Nephron (organoid): ENCODE measurements around the gene CDC25B.

Experiments used
- H3K27ac Mint-ChIP-seq, 3 experiments: 2 replicates each; pipeline ENCODE4 v1.8.0; 2020; ENCODE audit warnings: mixed read lengths in 3 of 3, mild to moderate bottlenecking in 2 of 3, moderate library complexity in 1 of 3
- H3K27me3 Mint-ChIP-seq: 2 replicates; pipeline ENCODE4 v1.8.0; 2021; ENCODE audit warnings: low read depth, mild to moderate bottlenecking, moderate library complexity, mixed read lengths
- H3K36me3 Mint-ChIP-seq: 2 replicates; pipeline ENCODE4 v1.8.0; 2020; ENCODE audit warnings: low read depth, mixed read lengths
- H3K4me1 Mint-ChIP-seq: 2 replicates; pipeline ENCODE4 v1.8.0; 2020; ENCODE audit warnings: mixed read lengths
- H3K4me3 Mint-ChIP-seq, 3 experiments: 2 replicates each; pipeline ENCODE4 v1.8.0; 2020; ENCODE audit warnings: mild to moderate bottlenecking in 3 of 3, mixed read lengths in 3 of 3, moderate library complexity in 2 of 3
- H3K9me3 Mint-ChIP-seq: 2 replicates; pipeline ENCODE4 v1.8.0; 2020; ENCODE audit warnings: mixed read lengths
- TF ChIP-seq, protein P1 (sequence below), 3 experiments: fragments of 200-600 bp; sonication (generic); IDR thresholded peaks; one replicate each; pipeline ENCODE4 v1.5.0; 2021; ENCODE audit warnings: antibody characterized with exemption in 3 of 3; ENCODE audit not compliant: unreplicated experiment in 3 of 3

The CDC25B gene

DNA sequence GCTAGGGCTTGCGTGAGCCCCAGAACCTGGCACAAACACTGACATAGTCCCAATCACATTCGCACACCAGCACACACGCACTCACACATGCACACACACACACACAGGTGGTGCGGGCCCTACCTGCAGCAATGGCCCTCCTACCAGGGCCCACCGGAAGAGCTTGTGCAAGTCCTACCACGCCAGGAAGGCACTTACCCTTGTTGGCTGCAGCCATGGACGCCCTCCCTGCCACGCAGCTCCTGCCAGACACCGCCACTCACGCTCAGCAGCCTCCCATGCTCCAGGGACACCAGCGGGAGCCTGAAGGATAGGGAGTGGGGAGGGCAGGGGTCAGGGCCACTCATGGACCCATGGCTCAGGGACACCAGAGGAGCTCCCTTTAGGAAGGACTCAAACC lies 36.2 kb upstream of the CDC25B start:
- Mint-ChIP-seq H3K9me3 (no peaks in the 10 kb centered on the region), H3K4me1 (peaks cover 22% of the 10 kb centered on the region), H3K27me3 (no peaks in the 10 kb centered on the region), H3K36me3 (peaks cover 13% of the 10 kb centered on the region), H3K4me3 (no peak overlapping the region), H3K27ac (peak overlapping the region in 1 of 3 experiments; percentile 21)
- TF ChIP-seq, protein P1, sequence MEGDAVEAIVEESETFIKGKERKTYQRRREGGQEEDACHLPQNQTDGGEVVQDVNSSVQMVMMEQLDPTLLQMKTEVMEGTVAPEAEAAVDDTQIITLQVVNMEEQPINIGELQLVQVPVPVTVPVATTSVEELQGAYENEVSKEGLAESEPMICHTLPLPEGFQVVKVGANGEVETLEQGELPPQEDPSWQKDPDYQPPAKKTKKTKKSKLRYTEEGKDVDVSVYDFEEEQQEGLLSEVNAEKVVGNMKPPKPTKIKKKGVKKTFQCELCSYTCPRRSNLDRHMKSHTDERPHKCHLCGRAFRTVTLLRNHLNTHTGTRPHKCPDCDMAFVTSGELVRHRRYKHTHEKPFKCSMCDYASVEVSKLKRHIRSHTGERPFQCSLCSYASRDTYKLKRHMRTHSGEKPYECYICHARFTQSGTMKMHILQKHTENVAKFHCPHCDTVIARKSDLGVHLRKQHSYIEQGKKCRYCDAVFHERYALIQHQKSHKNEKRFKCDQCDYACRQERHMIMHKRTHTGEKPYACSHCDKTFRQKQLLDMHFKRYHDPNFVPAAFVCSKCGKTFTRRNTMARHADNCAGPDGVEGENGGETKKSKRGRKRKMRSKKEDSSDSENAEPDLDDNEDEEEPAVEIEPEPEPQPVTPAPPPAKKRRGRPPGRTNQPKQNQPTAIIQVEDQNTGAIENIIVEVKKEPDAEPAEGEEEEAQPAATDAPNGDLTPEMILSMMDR (IDR thresholded peaks at IDR 0.05; ENCODE audit: unreplicated experiment in 3 of 3): no peak

DNA sequence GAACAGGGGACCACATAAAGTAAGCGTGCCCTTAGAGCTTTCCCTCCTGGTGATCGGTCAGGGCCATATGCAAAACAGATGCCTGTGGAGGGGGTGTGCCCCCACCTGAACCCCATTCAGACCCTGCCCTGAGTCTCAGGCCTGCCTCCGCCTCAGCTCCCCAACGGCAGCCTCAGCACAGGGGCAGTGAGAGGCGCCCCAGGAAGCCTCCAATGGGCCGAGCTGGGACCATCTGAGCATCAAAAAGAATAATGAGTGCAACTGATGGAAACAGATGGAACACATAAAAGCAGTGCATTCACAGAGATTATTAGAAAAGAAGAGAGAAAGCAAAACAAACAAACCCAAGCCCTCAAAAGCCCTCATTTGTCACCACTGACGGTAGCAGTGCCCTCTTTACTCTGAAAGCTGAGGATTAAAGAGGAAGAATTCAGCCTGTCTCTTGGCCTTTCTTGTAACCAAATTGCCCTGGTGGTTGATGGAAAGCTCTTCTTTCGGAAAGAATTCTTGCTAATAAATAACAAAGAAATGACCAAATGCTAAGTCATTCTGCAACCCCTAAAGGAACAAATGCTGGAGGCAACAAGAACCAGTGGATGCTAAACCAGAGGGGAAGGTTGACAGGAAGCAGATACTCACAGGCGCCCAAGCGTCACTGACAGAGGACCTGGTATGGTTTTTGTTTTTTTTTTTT lies 35.3 kb upstream of the CDC25B start:
- H3K36me3 Mint-ChIP-seq: peaks cover 13% of the 10 kb centered on the region
- peak overlapping the region in 2 of 3 experiments; percentile 43 for H3K4me3 Mint-ChIP-seq
- H3K27me3 Mint-ChIP-seq: no peaks in the 10 kb centered on the region
- H3K4me1 Mint-ChIP-seq: peaks cover 30% of the 10 kb centered on the region
- TF ChIP-seq, protein P1 (IDR thresholded peaks at IDR 0.05; ENCODE audit: unreplicated experiment in 3 of 3): no peak
- H3K9me3 Mint-ChIP-seq: no peaks in the 10 kb centered on the region
- peak overlapping the region; percentile 75 to 78 (median 77) for H3K27ac Mint-ChIP-seq

DNA sequence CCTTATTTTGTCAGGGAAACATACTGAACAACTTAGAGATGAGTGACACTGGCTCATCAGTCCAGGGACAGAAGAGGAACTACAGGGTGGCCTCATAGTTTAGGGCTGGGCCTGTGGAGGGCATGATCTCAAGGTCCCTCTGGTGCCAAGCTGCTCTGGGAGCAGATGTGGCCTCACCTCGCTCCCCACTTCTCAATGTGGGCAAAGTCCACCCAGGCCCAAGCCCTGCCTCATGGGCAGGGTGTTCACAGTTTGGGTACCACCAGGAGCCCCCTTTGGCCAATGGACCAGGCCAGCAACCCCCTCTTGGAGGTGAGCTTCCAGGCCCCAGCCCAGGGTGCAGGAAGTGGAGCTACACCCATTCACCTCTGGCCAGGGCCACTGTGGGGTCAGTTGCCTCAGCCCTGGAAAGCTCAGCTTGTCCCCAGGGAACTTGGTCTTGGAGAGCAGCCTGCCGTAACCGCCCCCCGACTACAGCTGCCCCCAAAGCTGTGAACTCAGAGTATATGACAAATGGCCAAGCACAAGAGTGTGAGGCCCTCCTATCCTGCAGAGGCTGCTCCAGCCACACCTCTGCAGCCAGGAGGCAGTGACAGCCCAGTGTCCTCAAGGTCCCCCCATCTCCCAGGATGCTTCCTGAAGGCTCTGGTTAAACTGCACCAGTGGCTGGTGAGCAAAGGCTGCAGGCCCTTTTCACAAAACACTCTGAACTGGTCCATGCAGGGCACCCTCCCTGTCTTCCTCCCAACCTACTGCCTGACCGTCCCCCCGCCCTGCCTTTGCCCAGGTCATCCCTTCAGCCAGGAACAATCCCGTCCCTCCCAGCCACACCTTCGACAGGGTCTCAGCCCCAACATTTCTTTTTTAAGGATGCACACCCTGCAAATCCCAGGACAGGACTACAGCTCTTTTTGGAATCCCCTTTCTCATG lies 32.2 kb upstream of the CDC25B start:
- TF ChIP-seq, protein P1 (IDR thresholded peaks at IDR 0.05; ENCODE audit: unreplicated experiment in 3 of 3): no peak
- Mint-ChIP-seq H3K36me3 (peaks cover 4% of the 10 kb centered on the region), H3K27ac (peak overlapping the region in 2 of 3 experiments; percentile 35 to 40), H3K4me1 (peaks cover 45% of the 10 kb centered on the region), H3K27me3 (no peaks in the 10 kb centered on the region), H3K9me3 (no peaks in the 10 kb centered on the region), H3K4me3 (peak overlapping the region in 2 of 3 experiments; percentile 9 to 53)

DNA sequence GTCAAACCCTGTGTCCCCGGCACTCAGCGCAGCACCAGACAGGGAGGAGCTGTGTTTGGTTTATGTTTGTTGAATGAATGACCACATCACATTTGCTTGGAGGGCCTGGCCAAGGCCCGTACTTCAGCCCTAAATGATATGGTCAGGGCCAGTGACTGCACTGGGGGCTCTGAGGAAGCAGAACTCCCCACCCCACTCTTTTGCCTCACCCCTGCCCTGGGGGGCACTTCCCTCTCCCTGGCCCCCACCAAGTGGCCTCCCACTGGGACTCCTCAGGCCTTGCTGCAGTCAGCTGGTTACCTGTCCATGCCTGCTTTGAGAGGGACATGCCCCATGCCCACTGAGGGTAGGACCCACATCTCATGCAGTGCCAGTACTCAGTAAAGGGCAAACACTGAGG lies 31.5 kb upstream of the CDC25B start:
- H3K4me1 Mint-ChIP-seq: peaks cover 47% of the 10 kb centered on the region
- peak overlapping the region; percentile 35 to 95 (median 67) for H3K27ac Mint-ChIP-seq
- H3K4me3 Mint-ChIP-seq: peak overlapping the region in 1 of 3 experiments; percentile 34
- H3K36me3 Mint-ChIP-seq: peaks cover 3% of the 10 kb centered on the region
- no peaks in the 10 kb centered on the region for H3K27me3 Mint-ChIP-seq
- TF ChIP-seq, protein P1 (IDR thresholded peaks at IDR 0.05; ENCODE audit: unreplicated experiment in 3 of 3): no peak
- no peaks in the 10 kb centered on the region for H3K9me3 Mint-ChIP-seq

DNA sequence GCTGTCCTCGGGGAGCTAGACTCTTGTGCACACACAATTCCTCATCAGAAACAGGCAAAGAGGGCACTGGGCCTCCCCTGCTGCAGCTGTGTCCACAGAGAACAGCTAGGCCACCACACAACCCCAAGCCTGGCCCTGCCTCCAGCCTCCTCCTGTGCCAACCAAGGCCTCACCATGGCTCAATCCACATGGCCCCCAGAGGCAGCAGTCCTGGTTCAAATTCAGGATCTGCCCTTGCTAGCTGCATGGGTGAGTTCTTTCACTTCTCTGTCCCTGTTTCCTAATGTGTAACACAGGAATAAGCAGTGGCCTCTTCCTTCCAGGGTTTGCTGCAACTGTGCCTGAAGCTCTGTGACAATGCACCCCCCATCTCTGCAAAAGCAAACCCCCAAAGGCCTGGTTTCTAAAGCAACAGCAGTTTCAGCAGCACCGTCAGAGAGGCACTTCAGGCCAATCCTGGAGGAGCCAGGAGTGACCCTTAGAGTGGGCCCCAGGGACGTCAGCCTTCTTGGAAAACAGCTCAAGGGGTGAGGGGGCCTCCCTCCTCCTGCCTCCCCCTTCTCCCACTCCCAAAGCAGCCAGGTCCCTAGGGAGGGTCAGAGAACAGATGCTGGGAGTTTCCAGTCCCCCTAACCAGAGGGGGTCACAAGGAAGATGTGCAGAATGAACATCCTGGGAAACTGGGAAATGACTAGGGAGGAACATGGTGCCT lies 30.8 kb upstream of the CDC25B start:
- no peaks in the 10 kb centered on the region for H3K27me3 Mint-ChIP-seq
- TF ChIP-seq, protein P1 (IDR thresholded peaks at IDR 0.05; ENCODE audit: unreplicated experiment in 3 of 3): no peak

More for the DNA sequence above, 30.8 kb upstream of the CDC25B start:
- no peaks in the 10 kb centered on the region for H3K36me3 Mint-ChIP-seq
- H3K4me1 Mint-ChIP-seq: peaks cover 43% of the 10 kb centered on the region
- H3K27ac Mint-ChIP-seq: peak overlapping the region; percentile 67 to 95 (median 87)
- H3K4me3 Mint-ChIP-seq: peak overlapping the region; percentile 83 to 92 (median 86)
- H3K9me3 Mint-ChIP-seq: no peaks in the 10 kb centered on the region
